DMS 273 (cell line): Measurements from ENCODE around the gene VSTM4.

Experiments used
- DNase-seq: peaks from one replicate; lab custom pipeline; 2025; ENCODE audit not compliant: unreplicated experiment; lab: John Stamatoyannopoulos, UW

VSTM4 gene

DNA sequence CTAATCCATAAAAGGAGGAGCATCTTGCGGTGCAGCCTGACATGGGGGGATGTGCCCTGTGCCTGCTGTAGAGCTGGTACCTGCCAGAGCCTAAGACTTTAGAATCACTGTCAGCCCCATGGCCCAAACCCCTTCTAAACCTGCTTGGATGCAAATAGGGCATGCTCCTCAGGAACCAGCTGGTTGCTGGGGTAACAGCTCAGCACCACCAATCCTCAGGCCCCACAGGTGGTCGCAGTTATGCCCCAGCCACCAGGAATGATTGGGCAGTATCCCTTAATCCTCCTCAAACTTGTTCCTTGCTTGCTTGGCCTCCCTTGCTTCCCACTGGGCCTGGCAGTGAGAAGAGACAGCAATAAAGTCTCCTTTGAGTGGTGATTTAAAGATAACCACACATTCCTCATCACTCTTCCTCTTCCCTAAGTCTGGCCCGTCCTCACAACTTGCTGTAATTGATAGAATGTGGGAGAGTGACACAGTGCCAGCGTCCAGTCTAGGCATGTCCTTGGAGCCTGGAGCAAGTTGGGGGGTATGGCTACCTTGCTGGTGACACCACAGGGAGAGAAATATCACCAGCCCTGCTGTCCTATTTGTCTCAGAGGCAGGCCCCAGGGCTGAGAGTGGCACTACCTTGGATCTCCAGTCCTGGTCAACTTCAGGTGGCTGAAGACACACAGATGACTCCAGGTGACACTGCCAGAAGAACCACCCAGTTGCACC is 43.0 kb downstream of the VSTM4 start:
- DNase-seq, result no peak

DNA sequence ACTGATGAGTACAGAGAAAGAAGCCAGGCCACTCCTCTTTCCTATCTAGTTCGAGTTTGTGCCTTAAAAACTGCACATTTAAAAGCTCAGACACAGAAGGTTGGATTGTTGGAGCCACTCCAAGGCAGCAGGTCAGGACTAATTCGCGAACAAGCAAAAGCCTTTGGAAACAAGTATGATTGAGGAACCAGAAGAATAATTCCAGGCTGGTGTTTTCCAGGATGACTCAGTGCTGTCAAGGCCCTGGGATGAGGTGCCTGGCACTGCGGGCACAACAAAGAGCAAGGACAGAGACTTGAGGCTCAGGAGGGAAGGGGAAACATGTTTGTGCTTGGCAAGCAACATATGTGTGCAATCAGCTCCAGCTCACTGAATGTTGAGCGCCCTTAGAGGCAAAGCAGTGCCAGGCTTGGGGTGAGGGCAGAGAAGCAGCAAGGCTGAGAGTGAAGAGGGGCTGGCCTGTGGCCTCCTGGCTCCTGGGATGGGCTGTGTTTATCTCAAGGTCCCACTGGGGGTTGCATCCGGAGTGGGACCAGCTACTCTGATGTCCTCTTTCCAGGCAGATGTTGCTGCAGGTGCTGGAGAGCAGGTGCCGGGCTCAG is 44.1 kb downstream of the VSTM4 start:
- peak; percentile 34 for DNase-seq

DNA sequence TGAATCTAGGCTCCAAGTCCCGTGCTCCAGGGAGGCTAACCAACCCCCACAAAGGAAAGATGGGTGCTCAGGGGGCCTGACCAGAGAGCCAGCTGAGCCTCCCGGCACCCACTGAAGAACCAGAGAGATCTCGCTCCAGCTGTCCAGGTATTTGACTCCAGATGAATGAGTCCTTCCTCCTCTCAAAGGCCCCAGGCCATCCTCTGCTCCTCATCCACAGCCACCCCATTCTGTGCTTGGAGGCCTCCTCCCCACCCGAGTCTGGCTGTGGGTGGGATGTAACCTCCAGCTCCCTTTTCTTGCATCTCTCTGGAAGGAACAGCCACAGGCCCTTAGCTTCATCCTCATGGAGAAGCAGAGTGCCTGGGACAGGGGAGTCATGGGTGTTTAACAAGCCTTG is 44.6 kb downstream of the VSTM4 start:
- no peak for DNase-seq

DNA sequence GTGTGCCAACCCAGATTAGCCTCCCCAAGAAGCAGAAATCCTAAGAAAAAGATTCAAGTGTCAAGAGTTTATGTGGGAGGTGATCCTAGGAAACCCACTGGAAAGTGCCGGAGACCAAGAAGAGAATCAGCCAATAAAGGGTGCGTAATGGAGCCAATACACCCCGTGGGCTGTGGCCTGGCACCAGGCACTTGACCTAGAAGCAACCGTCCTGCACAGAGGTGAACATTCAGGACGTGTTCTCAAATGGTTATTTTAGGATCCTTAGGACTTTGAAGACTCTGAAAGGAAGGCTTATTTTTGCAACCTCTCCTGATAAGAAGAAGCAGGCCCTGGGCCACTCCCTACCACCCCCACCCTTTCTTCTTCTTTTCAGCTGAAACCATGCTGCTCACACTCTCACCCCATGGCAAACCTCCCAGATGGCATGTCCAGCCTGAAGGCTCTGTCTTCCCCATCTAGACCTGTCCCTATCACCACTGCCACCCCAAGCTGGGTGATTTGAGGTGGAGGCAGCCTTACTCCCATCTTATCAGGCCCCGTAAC is 46.6 kb downstream of the VSTM4 start:
- DNase-seq, result no peak

DNA sequence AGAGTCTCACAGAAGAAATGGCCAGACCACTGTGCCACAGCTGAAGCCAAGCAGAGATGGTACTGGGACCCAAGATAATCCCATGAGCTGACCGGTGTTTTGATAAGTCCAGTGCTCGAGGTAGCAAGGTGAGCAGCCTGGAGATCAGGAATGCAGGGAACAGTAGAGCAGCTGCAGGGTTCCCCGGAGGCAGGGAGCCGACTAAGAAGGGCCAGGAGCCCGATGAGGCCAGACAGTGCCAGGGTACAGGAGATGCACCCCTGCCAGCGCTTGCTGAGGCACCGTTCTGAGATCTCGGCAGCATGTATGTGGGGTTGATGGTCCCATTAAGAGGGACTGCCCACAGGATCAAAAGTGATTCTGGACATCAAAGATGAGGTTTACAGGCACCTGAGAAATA is 47.1 kb downstream of the VSTM4 start:
- no peak for DNase-seq

DNA sequence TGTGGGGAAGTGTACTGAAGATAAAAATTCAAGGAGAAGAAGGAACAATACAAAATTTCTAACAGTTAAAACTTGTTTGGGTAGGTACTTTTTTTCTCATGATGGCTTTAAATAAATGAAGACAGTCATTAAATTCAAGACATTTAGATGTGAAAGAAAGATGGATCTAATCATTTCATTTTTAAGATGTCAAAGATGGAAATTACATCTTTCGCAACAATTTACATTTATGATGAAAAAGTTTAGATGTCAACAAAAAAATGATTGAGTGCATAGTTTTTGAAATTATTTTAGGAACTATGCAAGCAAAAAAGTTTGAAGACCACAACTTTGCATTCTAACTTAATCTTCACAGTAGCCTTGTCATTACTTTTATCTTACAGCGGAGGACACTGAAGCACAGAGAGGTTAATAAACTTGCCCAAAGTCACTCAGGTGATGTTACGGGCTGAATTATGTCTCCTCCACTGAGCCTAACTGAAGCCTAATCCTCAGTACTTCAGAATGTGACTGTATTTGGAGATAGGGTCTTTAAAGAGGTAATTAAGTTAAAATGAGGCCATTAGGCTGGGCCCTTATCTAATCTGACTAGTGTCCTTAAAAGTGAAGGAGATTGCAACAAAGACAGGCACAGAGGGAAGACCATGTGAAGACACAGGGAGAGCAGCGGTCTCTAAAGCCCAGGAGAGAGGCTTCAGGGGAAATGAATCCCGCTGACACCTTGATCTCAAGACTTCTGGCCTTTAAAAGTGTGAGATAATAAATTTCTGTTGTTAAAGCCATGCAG is 48.2 kb downstream of the VSTM4 start:
- DNase-seq, result no peak

DNA sequence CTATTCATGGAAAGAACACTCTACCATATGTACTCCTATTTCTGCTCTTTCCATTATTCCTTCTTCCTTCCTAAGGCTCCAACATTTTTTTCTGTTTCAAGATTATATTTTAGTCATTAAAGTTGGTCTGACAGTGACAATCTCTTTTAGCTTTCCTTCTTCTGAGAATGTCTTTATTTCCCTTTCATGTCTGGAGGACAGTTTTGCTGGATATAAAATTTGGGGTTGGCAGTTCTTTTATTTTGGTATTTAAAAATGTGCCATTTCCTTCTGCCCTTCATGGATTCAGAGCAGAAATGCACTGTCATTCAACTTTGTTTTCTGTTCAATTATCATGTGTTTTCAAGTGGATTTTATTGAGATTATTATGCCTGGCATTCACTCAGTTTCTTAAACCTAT is 53.1 kb downstream of the VSTM4 start:
- DNase-seq, result no peak

DNA sequence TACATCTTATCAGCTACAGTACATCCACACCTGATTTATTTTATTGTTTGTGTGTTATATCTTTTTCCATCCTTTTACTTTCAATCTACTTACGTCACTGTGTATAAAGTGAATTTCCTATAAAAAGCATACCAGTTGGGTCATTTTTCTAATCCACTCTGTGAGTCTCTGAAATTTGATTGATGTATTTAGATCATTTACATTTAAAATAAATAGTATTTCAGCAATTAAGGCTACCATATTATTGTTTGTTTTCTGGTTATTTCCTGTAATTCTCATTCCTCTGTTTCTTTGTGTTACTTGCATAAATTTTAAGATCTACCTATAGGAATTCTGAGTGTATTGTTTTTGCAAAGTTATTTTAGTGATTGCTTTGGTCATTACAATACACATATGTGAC is 53.7 kb downstream of the VSTM4 start:
- no peak for DNase-seq

DNA sequence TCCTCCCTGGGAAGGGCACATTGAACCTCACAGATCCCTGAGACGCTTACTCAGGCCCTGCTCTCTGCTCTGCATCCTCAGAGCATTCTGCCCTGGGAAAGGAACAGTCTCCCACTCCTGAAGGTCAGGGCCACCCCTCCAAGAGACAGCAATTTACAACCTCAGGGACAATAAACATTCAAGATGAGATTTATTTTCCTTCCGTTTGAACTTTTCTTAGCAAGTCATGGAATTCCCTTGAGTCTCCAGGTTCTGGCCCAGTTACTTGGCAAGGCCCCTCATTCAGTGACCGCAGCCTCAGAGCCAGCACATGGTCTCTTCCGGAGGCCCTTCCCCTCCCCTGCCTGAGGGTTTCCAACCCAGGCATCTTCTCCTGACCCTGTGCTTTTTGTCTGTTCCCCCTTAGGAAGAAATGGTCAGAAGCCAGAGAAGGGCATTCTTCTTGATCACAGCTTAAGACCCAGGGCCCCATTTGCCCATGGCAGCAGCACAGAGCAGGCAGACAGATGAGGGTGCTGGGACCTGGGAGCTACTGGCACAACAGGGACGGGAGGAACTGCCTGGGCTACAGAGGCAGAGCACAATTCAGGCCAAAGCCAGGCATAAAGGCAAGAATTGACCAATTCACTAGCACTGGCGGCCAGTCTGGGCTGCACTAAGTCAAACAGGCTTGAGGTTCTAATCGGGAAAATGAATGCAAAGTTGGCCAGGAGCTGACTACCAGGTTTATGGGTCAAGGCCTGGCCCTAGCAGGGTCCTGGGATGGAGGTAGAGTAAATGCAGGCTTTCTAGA is 56.7 kb downstream of the VSTM4 start:
- no peak for DNase-seq

DNA sequence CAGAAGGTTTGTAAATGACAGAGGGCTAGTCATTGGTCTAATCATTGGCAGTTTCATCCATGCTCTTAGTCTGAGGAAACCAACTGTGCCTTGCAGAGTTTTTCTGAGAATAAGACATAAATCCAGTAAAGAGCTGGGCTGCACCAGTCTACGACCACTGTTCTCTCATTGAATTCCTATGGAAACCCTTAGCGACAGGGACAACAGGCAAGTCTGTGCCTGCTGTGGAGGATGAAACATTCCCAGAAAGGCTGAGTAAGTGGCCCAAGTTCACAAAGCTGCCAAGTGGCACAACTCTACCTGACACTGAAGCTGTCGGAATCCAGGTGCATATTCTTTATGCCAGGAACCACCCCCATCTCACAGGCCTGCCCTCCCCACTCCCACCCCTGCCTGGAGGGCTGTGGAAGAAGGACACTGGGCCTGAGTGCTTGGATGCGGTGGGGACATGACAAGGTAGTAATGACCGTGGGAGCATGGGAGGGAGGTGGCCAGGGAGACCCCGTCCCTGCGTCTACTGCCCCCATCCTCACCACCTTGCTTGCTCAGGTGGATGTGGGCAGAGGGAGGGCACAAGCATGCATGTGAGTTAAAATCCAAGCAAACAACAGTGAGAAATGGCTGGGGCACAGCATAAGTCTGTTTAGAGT is 58.0 kb downstream of the VSTM4 start:
- DNase-seq, result no peak

DNA sequence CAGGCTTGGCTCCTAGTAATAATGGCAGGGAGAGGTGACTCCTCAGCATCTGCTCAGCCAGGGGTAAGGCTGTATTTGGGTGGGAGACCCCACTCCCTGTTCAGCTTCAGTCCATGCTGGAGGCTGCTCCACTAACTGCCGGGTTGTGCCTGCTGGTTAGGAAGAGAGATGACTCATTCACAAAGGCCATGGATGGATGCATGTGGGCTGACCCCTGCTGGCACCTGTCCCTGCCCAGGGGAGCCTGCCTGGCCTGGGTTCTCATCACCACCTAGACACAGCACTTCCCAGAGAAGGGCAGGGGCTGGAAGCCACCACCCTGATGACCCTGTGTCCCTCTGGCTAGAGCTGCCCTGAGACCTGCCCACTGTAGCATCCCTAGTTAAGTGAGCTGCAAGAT is 59.0 kb downstream of the VSTM4 start:
- no peak for DNase-seq

DNA sequence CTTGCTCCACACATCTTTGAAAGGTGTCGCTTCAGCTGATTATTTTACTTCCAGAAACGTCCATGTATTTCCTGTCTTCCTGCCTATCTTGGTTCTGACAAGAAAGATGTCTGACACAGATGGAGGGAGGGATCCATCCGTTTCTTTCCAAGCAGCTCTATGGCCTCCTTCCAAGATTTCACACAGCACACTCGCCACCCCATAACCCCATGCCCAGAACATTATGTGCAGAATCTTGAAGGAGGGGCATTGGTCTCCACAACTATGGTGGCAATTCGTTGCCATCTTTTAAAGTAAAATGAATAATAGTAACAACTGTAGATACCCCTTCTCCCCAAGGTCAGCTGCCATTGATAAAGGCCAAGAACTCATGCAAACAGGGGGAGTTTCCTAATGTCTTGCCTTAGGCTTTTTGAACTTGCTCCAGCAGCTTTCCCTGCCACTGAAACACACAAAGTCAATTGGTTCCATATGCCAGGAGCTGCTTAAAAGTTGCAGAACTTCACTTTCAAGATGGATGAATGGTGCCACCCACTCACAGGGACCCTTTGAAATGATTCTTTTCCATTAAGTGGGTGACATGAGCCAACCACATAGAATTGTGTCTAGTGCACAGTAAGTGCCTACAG is 60.0 kb downstream of the VSTM4 start:
- DNase-seq, result no peak

DNA sequence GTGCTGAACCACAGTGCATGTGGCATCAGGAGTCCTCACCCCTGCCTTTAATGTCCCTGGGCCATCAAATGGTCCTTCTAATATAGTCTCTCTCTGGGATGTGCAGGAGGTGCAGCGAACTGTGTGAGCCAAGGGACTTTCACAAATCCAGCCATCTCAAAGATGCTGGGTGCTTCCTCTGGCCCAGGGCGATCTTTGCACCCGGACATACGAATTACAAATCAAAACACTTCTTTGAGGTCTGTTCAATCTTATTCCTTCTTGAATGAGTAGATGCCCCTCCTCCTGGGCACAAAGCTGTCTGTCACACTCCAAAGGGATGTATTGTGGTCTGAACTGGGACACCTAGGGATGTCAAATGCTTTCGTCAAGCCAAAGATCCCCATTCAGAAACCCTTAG is 60.6 kb downstream of the VSTM4 start:
- no peak for DNase-seq

DNA sequence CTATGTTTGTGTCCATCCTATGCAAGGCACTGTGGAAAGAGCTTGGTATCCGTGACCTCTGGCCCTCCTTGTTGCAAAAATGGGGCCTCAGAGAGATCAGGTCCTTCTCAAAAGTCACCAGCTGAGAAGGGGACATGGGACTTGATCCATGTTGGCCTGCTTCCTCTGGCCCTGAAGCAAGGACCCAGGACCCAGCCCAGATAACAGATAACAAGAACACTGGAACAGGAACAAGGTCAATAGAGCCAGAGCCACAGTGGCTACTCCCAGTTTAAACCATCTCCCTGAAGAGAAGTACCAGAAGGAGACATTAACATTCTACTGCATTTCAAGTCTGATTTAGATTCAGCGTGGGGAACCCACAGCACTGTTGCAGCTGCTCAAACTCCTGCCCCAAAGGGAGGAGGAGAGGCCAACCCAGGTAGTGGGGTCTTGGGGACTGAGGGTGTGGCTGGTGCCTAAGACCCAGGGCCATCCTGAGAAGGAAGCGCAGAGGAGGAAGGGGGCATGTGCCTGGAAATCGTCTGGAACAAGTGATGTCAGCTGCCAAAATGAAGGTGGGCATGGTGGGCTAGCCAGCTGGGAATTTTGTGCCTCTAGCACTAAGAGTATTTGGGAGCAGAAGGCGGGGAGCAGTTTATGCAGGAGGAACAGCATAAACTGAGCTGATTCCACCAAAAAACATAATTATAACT is 61.2 kb downstream of the VSTM4 start:
- DNase-seq, result no peak

DNA sequence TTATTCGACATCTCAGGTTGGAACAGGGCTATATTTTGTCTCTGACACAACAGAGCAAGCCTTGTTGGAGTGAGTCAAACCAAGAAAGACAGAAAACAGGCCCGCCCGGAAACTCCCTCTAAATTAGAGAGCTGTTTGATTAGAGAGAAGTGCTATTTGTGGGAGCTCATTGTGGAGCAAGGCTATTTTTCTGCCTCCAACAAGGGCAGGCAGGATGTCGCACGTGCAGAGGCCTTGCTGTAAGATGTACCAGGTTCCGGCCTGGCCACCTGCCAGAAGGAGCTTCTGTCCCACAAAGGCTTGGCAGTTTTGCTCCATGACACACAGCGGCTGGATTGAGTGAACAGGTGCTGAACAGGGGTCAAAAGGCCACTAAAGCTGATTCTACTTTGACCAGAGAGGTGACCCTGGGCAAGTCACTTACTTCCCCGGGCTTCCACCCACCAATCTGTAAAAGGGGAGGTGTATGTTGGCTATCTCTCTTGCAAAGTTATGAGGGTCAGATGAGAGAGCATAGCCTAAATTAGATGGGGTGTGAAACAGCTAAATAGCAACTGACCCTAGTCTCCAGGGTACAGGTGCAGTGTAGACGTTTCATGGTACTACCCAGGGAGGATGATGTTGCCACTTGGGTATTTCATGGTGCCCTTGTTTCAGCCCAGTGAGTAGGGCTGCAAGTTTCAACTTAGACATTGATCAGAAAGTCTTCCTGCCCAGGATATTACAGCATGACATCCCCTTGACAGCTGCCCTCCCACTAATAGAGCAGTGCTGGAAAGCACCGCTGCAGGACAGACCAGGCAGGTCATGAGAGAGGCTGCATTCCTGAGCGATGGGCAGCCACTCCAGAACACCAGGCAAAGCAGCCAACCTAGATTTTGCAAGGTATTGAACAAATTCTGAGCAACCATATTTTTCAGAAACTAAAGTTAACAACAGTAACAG is 62.0 kb downstream of the VSTM4 start:
- peak; percentile 13 for DNase-seq

DNA sequence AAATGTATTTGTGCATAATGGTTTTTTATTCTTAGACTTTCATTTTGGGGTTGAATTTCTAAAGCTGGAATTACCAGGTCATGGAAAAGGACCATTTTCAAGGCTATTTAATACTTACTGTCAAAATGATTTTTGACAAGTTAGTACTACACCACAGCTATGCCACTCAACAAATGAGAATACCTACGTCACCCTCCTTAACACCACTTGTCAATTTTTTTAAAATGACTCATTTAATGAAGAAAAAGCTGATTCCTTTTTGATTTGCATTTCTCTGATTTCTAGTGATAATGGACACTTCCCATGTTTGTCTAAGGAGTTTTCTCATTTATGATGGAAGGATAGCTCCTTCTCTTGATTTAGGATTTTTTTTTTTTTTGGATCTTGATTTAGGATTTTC is 63.3 kb downstream of the VSTM4 start:
- DNase-seq, result no peak

DNA sequence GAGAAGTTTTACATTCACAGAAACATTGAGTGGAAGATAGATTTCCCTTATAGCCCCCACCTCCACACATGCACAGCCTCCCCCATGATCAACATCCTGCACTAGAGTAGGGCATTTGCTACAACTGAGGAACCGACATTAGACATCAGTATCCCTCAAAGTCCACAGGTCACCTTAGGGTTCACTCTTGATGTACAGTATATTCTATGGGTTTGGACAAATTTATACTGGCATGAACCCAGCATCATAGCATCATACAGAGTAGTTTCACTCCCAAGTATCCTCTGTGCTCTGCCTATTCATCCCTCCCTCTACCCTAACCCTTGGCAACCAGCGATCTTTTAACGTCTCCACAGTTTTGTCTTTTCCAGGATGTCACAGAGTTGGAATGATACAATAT is 64.4 kb downstream of the VSTM4 start:
- no peak for DNase-seq

DNA sequence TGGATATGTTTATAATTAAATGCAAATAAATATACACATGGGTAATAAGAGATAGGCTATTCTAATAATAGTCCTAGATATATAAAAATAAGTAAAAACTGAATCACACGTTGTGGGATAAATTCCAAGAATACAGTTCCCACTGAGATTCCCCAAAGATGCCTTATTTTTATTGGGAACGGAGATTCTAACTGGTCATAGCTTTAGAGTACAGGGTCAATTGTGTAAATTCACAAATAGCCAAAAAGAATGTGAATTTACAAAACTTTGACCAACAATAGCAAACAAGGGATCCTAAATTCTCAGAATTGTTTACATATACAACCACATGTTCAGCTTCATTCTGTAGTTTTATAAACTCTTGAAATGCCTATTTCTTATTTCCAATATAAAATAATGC is 65.0 kb downstream of the VSTM4 start:
- no peak for DNase-seq

DNA sequence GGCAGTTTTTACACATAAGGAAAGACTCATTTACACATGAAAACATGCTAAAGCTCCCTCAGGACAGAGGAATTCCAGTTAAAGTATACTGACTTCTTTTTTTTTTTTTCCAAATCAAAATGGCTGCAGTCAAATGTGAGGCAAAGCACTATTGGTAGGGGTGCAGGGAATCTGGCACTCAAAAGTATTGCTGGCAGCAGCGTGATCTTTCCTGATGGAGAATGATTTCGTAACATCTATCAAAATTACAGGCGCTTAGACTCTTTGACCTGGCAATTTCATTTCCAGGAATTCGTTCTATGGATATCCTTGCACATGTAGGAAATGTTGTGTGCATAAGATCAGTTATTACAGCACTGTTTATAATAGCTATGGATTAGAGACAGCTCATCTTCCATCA is 65.7 kb downstream of the VSTM4 start:
- DNase-seq, result no peak
